Right forelimb (tissue), 1 donor: Measurements from ENCODE around the gene TTC6.

ENCODE experiments used
- DNase-seq: peaks from one replicate; pipeline ENCODE4 v3.0.0-alpha.2; 2018

Gene TTC6

DNA sequence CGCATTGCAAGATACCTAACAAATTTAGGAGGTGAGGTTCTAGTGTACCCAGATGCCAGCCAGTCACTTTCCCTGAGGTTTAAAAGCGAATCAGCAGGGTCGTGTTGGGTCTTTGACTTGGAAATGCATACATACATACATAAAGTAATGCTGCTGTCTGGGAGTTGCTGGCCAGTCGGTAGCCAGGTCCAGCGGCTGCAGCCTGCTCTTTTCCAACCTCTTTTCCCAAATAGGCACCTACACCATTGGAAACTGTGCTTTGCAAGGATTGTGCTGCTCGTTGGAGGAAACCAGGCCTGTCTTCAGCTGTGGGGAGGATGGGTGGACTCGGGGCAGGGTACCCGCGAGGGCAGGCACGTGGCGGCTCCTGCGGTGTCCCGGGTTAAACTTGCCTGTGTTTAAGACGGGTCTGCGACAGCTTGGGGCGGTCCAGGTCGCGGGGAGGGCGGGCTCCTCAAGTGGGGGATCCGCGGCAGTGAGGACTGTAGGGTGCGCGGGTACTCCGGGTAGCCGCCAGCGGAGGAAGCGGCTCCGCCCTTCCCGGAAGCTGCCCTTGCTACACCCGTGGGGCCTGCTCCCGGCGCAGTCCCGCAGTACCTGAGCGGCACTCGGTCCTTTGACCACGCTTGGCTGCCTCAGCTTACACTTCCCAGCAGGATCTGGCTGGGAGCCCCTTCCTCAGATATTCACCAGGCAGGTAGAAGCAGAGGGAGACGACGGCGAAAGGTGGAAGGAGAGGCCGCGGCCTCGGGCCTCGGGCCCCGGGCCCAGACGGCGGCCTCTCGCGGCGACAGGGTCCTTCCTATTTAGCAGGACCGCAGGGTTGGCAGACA, 2.7 kb downstream of the TTC6 start:
- no peak for DNase-seq

DNA sequence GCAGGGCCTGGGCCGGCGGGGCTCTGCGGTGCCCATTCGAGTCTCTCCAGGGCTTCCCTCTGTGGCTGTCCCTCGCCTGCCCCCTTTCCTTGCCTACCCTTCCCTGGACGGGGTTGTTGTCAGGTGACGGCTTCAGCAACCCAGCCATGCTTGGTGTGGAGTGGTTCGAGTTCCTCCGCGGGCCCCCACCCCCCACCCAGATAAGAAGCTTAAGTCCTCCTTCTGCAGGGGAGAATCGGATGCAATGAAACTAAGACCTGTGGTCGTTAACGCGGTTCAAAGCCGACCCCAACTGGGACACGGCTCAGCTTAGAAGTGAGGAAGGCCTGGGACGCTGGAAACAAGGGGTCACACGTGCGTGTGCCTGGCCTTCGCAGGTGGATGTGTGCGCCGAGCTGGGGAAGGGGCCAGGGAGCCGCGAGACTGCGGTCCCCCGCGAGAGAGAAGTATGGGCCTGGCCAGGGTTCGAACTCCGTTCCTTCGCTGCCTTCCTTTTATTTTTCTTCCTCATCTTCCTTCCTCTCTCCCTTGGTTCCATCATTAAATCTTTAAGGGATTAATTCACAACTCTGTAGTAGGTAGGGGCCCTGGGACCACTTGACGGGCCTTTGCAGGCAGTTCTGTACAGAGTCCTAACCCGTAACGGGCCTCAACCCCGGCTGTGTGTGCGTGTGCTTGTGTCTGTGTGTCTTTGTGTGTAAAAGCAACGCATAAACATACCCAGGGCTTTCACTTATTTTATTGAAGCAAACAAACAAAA, 3.5 kb downstream of the TTC6 start:
- DNase-seq, result no peak

DNA sequence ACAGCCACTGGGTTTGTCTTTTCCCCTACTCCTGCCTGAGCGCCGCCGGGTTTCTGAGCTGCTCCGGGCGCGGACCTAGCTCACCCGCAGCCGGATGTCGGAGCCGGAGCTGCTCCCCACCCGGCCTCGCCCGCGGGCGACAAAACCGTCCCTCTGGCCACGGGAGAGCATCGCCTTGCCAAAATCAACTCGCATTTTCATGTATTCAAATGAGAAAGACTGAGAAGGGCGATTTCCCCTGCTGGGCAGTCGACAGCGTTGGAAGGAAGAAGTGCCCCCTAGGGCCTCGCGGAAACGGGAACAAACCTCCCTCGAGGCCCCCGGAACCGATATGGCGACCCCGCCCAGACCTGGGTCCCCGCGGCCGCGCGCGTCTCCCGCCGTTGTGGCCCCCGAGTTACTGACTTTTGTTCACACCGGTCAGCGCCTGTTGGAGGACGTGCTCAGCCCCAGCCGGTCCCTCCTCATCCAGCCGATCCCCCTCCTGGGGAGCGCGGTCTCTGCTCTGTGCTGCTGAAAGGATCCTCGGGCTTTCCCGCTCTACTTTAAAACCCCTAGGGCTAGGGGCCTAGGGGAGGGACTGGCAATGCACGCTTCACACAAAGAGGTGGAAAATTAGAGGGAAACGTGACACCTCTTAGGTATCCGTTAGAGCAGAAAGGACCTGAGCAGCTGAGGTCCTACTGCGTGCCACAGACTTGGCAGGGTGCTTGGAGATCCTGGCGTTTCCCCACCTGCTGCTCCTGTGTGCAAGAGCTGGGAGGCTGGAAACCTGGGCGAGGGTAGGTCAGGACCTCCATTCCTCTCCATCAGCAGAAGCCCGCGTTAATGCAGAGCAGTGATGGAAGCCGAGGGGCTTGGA, 4.3 kb downstream of the TTC6 start:
- no peak for DNase-seq

DNA sequence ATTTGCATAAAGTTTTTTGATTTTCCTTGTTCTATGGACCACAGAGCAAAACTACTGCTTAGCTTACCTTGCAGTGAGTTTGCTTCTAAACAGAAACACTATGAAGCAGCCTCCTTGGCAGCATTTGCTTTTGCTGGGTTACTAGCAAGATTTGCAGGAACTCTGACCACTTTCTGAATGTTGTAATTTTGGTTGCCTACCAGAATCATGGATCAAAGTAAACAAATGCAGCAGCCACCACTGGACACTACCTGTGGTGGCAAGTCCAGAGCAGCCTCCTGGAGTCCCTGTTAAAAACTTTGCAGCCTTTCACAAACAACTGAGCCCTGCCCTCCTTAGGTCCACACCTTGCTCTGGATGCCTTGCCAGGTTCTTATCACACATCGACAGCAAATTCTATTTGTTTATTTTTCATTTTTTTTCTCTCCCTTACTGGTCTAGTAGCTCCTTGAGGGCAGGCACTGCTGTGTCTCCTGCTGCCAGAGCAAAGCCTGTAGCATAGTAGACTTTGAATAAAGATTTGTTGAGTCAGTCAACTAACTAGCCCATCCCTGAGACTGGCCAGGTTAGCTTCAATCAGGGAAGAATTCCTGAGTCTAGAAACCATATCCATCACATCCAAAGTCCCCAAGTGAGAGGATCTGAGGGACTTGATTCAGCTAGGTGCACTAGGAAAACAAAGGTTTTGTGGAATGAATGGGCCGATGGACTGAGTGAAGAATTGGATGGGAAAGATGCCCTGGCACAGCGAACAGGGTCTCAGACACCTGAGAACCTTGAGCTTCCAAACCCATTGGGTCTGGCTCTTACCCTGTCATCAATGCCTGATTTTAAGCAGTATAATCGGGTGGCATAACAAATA, 5.7 kb downstream of the TTC6 start:
- no peak for DNase-seq

DNA sequence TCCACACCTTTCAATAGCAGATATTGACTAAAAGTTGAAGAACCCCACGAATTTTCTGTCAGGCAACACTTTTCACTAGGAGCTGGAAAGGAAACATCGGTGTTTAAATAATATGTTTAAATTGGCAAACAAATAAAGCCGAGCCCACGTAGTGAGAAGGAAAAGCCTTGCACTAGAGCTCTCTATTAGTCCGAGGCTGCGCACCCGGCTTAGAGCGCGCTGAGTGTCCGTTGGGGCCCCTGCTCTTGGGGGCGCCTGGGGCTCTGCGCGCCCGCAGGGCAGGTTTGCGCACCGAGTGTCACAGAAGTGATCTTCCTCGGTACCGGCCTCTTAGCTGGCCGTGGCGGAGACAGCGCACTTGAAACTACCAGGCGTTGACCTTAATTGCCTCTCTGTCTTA, 6.4 kb downstream of the TTC6 start:
- DNase-seq, result no peak

DNA sequence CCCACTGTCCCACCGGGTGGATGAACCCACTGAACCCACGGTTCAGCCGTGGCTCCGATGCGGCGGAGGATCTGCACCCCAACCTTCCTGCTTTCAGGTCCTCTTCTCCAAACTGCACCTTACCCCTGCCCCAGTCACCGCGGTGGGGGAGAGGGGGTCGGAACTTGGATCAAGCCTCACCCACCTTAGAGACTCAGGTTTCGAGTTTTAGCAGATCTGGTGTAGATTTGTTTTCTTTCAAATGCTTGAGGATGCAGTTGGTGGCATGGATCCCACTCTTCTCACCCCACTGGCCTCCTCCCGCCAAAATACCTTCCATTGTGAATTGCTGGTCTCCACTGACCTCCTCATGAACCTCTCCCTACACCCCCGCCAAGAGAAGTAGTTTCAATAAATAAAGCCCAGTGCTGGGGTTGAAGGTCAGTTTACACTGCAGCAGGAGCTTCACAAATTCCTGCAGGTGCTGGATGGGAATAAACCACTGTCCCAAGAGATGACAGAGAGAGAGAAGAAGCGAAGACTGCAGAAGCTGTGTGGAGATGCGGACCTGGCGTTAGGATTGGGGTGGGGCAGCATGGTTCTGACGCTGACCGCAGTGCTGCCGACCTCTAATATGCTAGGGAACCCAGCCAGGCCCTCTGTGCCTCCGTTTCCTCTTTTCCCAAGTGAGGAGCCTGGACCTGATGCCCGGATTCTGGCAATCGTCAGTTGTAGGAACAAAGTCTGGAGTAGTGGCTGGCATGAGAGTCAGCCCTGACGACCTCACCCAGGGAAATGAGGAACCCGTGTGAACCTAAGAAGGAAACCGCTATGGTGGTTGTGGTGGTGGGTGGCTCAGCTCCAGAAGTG, 7.4 kb downstream of the TTC6 start:
- DNase-seq, result no peak

DNA sequence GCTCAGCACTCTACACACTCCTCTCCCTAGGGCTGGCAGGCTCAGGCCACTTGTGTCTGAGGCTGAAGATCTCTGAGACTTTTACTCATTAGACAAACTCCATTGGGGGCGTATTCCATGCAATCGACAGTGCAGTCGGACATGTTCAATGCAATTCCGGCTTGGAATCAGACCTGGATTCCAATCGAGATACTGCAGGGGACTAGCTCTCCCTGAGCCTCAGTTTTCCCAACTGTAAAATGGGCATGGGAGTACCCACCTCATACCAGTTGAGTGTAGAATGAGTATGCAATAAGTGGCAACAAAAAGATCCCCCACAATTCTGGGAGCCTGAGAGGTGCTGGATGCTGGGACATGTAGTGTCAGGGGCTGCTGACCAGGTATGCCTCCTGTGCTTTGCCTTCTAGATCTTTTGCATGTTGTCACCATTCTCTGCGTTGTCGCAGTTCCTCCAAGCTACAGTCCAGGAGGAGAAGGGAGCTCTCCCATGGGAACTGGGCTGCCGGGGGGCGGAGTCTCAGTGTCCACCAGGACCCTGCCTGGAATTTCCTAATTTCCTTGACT, 8.3 kb downstream of the TTC6 start:
- DNase-seq, result no peak

DNA sequence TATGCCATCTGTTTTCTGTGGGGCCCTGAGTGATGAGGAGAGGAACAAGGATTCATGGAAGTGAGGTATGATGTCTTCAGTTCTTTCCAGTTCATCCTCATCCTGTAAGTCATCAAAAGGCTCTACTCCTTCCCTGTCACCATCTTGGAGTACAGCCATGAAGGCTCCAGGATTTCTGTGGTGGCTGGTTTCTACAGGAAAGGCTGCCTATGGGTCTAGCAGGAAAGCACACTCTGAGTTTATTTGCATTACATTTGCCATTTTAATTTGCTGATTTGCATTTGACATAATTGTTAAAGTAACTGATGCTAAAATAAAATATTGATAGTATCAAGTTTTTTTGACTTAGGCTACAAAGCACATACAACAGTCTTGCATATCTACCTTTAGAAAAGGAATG, 11.2 kb downstream of the TTC6 start:
- no peak for DNase-seq

DNA sequence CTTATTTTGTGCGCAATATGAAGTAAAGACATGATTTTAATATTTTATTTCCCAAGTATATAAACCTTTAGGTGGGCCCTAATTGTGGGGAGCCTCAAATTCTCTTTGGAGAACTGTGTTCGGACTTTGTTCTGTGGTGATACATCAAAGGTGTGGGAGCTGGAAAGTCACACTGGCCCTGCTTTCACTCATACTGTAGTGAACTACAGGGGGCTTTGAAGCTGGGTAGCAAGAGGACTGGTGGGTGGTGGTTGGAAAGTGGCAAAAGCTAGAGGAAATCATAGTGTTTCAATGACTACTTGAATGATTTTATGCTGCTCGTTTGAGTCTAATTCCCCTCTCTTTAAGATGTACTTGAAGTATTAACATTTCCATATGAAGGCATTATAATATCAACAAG, 13.2 kb downstream of the TTC6 start:
- no peak for DNase-seq

DNA sequence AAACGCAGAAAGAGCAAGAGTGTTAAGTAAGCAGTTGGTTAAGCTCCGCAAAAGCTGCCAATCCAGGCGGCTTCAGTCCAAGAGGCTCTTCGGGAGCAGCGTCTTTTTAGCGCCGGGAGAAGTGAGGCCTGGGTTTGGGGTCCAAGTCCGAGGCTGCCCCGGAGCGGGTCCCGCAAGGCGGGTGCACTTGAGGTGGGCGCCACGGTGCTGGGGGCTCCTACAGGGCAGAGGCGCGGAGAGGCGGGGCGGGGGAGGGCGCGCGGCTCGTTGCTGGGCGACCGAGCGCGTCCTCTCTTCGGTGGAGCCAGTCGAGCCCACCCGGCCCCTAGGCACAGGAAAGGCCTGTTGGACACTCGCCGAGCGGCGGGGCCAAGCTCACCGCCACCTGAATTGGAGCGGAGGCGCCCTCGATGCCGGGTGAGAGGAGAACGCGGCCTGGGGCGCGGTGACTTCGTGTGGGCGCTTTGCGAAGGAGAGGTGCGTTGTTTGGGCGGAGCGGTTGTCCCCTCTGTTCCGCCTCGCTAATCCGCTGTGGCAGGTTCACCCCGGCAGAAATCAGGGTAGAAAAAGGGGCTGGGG, 15.6 kb downstream of the TTC6 start:
- DNase-seq, result no peak

DNA sequence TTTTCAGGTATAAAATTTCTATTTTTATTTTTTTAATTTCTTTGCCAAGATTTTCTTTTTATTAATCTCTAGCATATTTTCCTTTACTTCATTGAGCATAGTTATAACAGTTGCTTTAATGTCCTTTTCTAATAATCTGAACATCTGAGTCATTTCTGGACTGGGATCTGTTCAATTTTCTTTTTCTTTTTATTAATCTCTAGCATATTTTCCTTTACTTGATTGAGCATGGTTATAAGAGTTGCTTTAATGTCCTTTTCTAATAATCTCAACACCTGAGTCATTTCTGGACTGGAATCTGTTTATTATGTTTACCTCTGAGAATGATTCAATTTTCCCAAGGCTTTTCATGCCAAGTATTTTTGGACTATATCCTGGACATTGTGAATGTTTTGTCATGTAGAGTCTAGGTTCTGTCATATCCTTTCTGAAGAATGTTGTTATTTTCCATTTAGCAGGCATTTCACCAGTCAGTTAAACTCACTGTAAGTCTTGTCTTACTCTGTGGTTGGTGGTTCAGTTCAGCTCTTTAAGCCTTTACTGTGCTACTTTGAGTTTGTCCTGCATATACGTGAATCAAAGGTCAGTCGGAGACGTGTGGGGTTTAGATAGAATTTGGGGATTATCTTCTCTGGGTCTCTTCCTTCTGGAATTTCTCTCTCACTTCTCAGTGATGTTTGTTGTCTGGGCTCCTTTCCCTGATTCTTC, 20.3 kb downstream of the TTC6 start:
- no peak for DNase-seq

DNA sequence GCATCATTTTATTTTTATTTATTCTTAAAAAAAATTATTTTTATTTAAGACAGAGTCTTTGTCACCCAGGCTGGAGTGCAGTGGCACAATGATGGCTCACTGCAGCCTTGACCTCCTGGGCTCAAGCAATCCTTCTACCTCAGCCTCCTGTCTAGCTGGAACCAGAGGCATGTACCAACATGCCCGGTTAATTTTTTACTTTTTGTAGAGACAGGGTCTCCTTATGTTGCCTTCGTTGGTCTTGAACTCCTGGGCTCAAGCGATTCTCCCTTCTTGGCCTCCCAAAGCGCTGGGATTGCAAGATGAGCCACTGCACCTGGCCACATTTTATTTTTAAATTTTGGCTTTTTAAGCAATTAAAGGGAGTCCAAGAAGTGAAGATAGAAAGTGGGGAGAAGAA, 21.4 kb downstream of the TTC6 start:
- no peak for DNase-seq

DNA sequence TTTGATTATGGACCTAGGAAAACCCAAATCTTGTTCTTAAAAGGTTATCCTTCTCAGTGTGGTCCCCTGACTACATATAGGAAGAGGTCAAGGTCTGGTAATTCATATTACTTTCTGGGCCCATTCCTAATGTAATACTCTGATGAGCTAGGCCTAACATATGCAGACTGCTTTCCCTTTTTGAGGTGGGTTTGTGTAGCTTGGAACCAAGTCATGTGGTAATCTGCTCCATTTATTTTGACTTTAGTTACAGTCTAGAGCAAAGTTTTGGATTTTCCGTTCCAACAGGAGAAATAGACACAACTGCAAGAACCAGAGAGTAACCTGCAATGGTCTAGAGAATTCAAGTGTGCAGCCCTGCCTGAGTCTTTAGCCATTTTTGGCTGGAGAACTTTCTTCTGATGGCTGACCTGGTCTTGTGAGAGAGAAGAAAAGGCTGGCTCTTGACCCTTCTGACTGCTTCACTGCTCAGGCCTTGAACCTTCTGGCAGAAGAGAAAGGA, 22.5 kb downstream of the TTC6 start:
- no peak for DNase-seq

DNA sequence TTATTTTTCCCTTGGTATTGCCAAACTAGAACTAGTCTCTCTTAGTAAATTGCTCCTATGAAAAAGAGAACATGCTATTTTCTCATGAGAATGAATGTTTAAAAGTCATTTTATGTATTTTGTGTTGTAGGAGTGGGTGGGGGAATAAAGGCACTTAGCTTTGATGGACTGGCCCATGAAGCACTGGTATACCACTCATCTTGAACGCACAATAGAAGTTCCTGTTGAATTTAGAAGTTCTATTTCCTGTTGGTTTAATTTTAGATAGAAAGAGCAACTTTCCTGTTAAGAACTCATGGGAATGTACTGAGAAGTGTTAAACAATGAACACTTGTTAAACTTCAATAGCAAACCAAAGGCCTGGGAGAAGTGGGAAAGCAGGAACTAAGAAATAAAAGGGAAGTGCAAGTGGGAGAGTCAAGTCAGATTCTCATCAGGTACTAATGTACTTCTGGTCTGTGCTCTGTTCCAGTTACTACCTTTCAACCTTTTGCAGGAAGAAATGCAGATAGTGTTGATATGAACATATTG, 23.1 kb downstream of the TTC6 start:
- no peak for DNase-seq

DNA sequence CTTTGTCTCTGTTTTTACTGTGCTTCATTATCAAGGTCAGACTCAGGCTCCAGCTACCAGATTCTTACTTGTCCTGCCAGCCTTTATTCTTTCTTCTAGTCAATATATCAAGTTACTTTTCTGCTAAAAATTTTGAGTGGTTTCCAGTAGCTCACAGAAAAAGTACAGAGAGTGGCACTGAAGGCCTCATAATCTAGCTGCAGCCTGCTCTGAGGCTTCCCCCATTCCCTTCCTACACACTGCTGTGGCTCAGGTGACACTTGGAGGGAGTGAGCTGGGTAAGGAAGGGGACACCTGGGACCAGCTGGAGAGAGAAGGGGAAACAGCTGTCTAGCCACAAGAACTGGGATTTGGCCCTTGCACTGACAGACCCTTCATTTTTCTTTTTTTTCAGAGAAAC, 25.4 kb downstream of the TTC6 start:
- no peak for DNase-seq

DNA sequence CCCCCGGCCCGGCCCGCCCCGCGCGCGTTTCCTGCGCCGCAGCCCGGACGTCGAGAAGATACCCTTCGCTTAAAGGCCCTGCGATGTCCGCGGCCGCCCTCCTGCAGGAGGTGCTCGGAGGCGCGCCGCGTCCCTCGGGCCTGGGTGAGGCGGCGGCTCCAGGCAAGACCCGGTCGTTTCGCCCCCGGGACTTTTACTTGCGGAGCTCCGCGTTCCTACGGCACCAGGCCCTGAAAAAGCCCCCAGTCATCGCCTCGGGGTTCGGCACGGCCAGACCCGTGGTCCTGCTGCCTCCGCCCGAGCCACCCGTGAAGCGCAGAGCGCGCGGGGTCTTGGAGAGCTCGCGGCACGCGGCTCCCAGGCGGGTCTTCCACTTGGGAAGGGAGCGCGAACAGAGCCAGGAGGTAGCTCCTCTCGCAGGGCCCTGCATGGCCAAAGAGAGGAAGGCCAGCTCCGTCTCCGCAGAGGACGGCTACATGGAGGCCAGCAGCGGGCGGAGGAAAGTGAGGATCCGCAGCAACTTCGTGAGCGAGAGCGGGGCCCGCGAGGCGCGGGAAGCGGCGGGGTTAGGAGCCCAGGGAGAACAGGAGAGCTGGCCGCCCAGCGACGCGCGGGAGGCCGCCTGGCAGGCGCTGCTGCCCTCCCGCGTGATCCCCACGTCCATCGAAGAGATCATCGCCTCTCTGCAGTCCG, 26.9 kb downstream of the TTC6 start:
- DNase-seq, result peak; percentile 63

DNA sequence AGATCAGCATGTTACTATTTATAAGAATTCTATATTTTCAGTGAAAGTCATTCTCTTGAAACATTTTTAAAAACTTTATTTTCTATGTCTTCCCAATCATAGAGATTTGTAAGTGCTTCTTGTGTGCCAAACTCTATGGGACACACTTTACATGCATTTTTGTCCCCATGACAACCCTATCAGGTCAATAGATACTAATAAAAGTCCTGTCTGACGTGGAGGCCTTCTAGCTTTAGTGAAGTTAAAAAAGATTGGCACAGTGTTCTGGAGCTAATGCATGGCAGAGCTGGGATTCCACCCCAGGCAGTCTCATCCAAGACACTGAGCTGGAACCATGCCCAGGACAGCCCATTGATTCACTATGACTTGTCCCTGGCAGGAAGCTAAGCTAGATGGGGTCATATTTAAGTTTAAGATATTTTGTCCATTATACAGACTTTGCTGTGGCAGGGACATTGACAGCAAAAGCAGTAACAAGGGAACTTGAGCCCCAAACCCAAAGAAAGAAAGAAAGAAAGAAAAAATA, 28.1 kb downstream of the TTC6 start:
- no peak for DNase-seq

DNA sequence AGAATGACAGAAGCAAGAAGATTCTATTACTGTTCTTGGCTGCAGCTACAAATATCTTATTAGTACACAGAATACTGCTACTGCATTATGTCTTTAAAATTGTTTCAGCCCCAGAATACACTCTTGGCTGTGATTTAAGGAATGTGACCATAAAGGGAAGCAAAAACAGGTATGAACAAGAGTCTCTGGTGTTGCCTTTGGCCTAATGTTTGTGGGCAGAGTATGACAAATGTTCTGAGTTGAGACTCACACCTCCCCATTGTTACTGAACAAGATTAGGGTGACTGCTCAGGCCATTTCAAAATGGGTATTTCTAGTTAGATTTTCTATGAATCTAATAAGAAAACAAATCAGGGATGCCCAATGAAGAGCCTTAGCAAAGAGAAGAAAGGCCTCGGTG, 28.5 kb downstream of the TTC6 start:
- no peak for DNase-seq
